Measurements from ENCODE around the gene PIAS4. TPM values are rescaled to one million over a fixed set of nuclear protein-coding genes. Genes with fewer than 3 reads are reported as not detected.

The PIAS4 gene
- total and polyA plus RNA-seq, 2 donors (not counting 3 experiments of a cell fraction or from before 2014, with no cell fraction given): 26.2 to 46.2 TPM

- POLR2A ChIA-PET: no interaction called here
- Histone ChIP-seq H3K9me3 (replicated peaks; ENCODE audit: control insufficient read depth, insufficient read depth, low read length) (no peaks in the 10 kb centered on the region), H3K9ac (replicated peaks; ENCODE audit: extremely low read depth, insufficient read depth, low read length) (no peak overlapping the region), H3K4me1 (ENCODE audit: control insufficient read depth, extremely low read depth, insufficient read depth, low read length) (no peaks in the 10 kb centered on the region), H3K4me3 (replicated peaks in 1 of 3; ENCODE audit: insufficient read depth in 1 of 3, low read depth in 1 of 3, low read length in 3 of 3) (no peak overlapping the region), H3K27me3 (ENCODE audit: control insufficient read depth in 2 of 2, insufficient read depth in 2 of 2, low read length in 2 of 2) (no peaks in the 10 kb centered on the region), H3K36me3 (ENCODE audit: control insufficient read depth in 2 of 2, extremely low read depth in 1 of 2, insufficient read depth in 2 of 2, low read length in 2 of 2) (peaks cover 4 to 12% of the 10 kb centered on the region in 2 experiments), H3K27ac (ENCODE audit: insufficient read depth, low read depth, low read length) (no peak overlapping the region), H3K4me2 (ENCODE audit: insufficient read depth, low read length) (no peak overlapping the region), H3K79me2 (ENCODE audit: control insufficient read depth, insufficient read depth, low read length) (peaks cover 23% of the 10 kb centered on the region), H2AFZ (ENCODE audit: low read depth, low read length) (no peak overlapping the region), H4K20me1 (replicated peaks; ENCODE audit: control insufficient read depth, extremely low read depth, insufficient read depth, low read length) (no peaks in the 10 kb centered on the region), H3K9me1 (replicated peaks; ENCODE audit: control insufficient read depth, extremely low read depth, insufficient read depth, low read length) (no peaks in the 10 kb centered on the region)
- FAIRE-seq: no peak
- intact Hi-C loops (cut with micrococcal nuclease) (no loop called here), dilution Hi-C loops (cut with MboI; ENCODE audit: extremely low pct_ligation_motif_present, low sequenced_read_pairs) (no loop called here)
- CTCF ChIA-PET: no interaction called here
- BruUV-seq (replicated peaks): no TSS peak
- TF ChIP-seq JUN (IDR thresholded peaks at IDR 0.05; ENCODE audit: borderline replicate concordance, insufficient read depth, insufficient read length, low read depth) (no peak), GATA2 (IDR thresholded peaks at IDR 0.05; ENCODE audit: insufficient read depth, insufficient read length, low read depth, low read length) (no peak), POLR2A (IDR thresholded peaks at IDR 0.05; ENCODE audit: low read depth, low read length) (no peak), CTCF (IDR thresholded peaks at IDR 0.05; ENCODE audit: extremely low read depth in 1 of 2, insufficient read depth in 1 of 2, low read depth in 1 of 2, low read length in 2 of 2) (no peak), POLR2AphosphoS5 (IDR thresholded peaks at IDR 0.05; ENCODE audit: insufficient read depth, low read depth, low read length) (no peak), FOS (IDR thresholded peaks at IDR 0.05; ENCODE audit: borderline replicate concordance, insufficient read depth, low read length) (no peak), EZH2 (IDR thresholded peaks at IDR 0.05; ENCODE audit: borderline replicate concordance, low read depth, low read length, severe bottlenecking) (no peak), MYC (IDR thresholded peaks at IDR 0.05; ENCODE audit: low read depth, low read length) (no peak)
- TF ChIP-seq, protein P1, sequence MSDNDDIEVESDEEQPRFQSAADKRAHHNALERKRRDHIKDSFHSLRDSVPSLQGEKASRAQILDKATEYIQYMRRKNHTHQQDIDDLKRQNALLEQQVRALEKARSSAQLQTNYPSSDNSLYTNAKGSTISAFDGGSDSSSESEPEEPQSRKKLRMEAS (IDR thresholded peaks at IDR 0.05; ENCODE audit: insufficient read depth, insufficient read length): no peak
- DNase-seq (ENCODE audit: low read depth, low spot score): no peak
These were observed 34.7 kb downstream of the PIAS4 start for GRCh38 chr19:4042064-4042730.
